Activated naive CD4-positive, alpha-beta T cell treated with anti-CD3 and anti-CD28 coated beads for 36 hours (primary cell): ENCODE measurements around the gene SLC33A1. TPM values are rescaled to one million over a fixed set of nuclear protein-coding genes. Genes with fewer than 3 reads are reported as not detected.
"Not testable (repeated sequence)": the region's sequence is repeated elsewhere in the genome, so short reads cannot be mapped to it uniquely, and the experiment has no call there.

Experiments used
- CTCF ChIA-PET: fragments of 350-600 bp; sonication (Branson Sonifier 250); formaldehyde crosslinking; loops from one replicate; lab custom pipeline; 2021; ENCODE audit warnings: antibody characterized with exemption; lab: Charles Lee
- DNase-seq: peaks from one replicate; pipeline ENCODE4 v3.0.0-alpha.2; 2020
- H3K27ac Mint-ChIP-seq: one replicate; pipeline ENCODE4 v1.8.0; 2021; ENCODE audit warnings: mild to moderate bottlenecking, mixed read lengths
- H3K27me3 Mint-ChIP-seq: one replicate; pipeline ENCODE4 v1.8.0; 2021; ENCODE audit warnings: low read depth, mixed read lengths
- H3K36me3 Mint-ChIP-seq: one replicate; pipeline ENCODE4 v1.8.0; 2021; ENCODE audit warnings: low read depth, mixed read lengths
- H3K4me1 Mint-ChIP-seq: one replicate; pipeline ENCODE4 v1.8.0; 2021; ENCODE audit warnings: low read depth, mixed read lengths
- H3K4me3 Mint-ChIP-seq: one replicate; pipeline ENCODE4 v1.8.0; 2021; ENCODE audit warnings: mild to moderate bottlenecking, moderate library complexity, mixed read lengths
- H3K9me3 Mint-ChIP-seq: one replicate; pipeline ENCODE4 v1.8.0; 2021; ENCODE audit warnings: mixed read lengths
- intact Hi-C: fragments of 100-400 bp; cut with micrococcal nuclease; formaldehyde crosslinking; loops from one replicate; pipeline ENCODE4 v1.15.1; 2023
- total RNA-seq, 2 experiments: library from RNA; stranded (reverse); gene quantifications; one replicate each; pipeline ENCODE4 v1.2.3, GENCODE V29; 2021

The SLC33A1 gene
- total RNA-seq, result 10 to 100 TPM; 14.7 to 15.2 TPM

- Mint-ChIP-seq H3K36me3 (peaks cover 22% of the 10 kb centered on the region), H3K4me3 (peak within 1 kb of the TSS; percentile 98), H3K9me3 (no peaks in the 10 kb centered on the region), H3K27ac (peak within 1 kb of the TSS; percentile 99), H3K27me3 (no peaks in the 10 kb centered on the region), H3K4me1 (peaks cover 28% of the 10 kb centered on the region)
- intact Hi-C loops, result loop anchor here (1.0 to 10.0 kb wide), 13 partner anchors 8 to 1530 kb away; partner anchors contain the start of genes C3orf33, CCNL1, DHX36 and GMPS
- CTCF ChIA-PET, result interaction anchor here (2.3 to 3.7 kb wide), 2 partner anchors 16 to 48 kb away, joined by 6 to 32 read pairs; partner anchors contain the start of genes C3orf33 and GMPS
- DNase-seq, result peak; percentile 99
Measured at GRCh38 chr3:155854141-155854940, at the start of gene SLC33A1. Gene SLC33A1 (minus strand): TSS chr3:155854427. CDS start chr3:155853997, 430 bp downstream.

GRCh38 chr3:155895379-155895900 is 41.2 kb upstream of the SLC33A1 start:
- Mint-ChIP-seq H3K9me3 (no peaks in the 10 kb centered on the region), H3K27ac (no peak overlapping the region), H3K4me1 (peaks cover 6% of the 10 kb centered on the region), H3K27me3 (no peaks in the 10 kb centered on the region), H3K4me3 (no peak overlapping the region), H3K36me3 (peaks cover 37% of the 10 kb centered on the region)
- no peak for DNase-seq
- CTCF ChIA-PET, result interaction anchor here (0.7 to 1.0 kb wide), 2 partner anchors 89 to 90 kb away, joined by 3 read pairs; no protein-coding TSS in a partner anchor
- intact Hi-C loops, result no loop called here

GRCh38 chr3:155891321-155891720 is 37.1 kb upstream of the SLC33A1 start:
- intact Hi-C loops, result no loop called here
- CTCF ChIA-PET, result interaction anchor here (1.2 kb wide), 1 partner anchor 86 kb away, joined by 3 read pairs; the partner anchor contains the start of gene C3orf33
- Mint-ChIP-seq H3K4me3 (no peak overlapping the region), H3K27me3 (no peaks in the 10 kb centered on the region), H3K36me3 (peaks cover 23% of the 10 kb centered on the region), H3K27ac (no peak overlapping the region), H3K4me1 (peaks cover 27% of the 10 kb centered on the region), H3K9me3 (no peaks in the 10 kb centered on the region)
- DNase-seq, result no peak

- H3K4me1 Mint-ChIP-seq, result peaks cover 33% of the 10 kb centered on the region
- H3K4me3 Mint-ChIP-seq, result no peak overlapping the region
- no peaks in the 10 kb centered on the region for H3K9me3 Mint-ChIP-seq
- intact Hi-C loops, result no loop called here
- DNase-seq, result no peak
- CTCF ChIA-PET, result interaction anchor here (0.7 to 1.2 kb wide), 2 partner anchors 13 to 85 kb away, joined by 3 to 4 read pairs; partner anchors contain the start of gene C3orf33
- H3K27ac Mint-ChIP-seq, result no peak overlapping the region
- no peaks in the 10 kb centered on the region for H3K27me3 Mint-ChIP-seq
- peaks cover 22% of the 10 kb centered on the region for H3K36me3 Mint-ChIP-seq
Measured at GRCh38 chr3:155890671-155891190, 36.5 kb upstream of the SLC33A1 start.

- Mint-ChIP-seq H3K4me3 (no peak overlapping the region), H3K36me3 (peaks cover 17% of the 10 kb centered on the region), H3K27ac (no peak overlapping the region), H3K9me3 (no peaks in the 10 kb centered on the region), H3K4me1 (peaks cover 35% of the 10 kb centered on the region), H3K27me3 (no peaks in the 10 kb centered on the region)
- no peak for DNase-seq
- CTCF ChIA-PET, result interaction anchor here (0.7 kb wide), 1 partner anchor 13 kb away, joined by 4 read pairs; no protein-coding TSS in a partner anchor
- intact Hi-C loops, result no loop called here
Measured at GRCh38 chr3:155889952-155890351, 35.7 kb upstream of the SLC33A1 start.

GRCh38 chr3:155889212-155889611 is 35.0 kb upstream of the SLC33A1 start:
- H3K9me3 Mint-ChIP-seq, result no peaks in the 10 kb centered on the region
- CTCF ChIA-PET, result interaction anchor here (1.6 kb wide), 1 partner anchor 84 kb away, joined by 7 read pairs; the partner anchor contains the start of gene C3orf33
- intact Hi-C loops, result no loop called here
- H3K4me1 Mint-ChIP-seq, result peaks cover 41% of the 10 kb centered on the region
- H3K27me3 Mint-ChIP-seq, result no peaks in the 10 kb centered on the region
- no peak for DNase-seq
- H3K4me3 Mint-ChIP-seq, result no peak overlapping the region
- H3K36me3 Mint-ChIP-seq, result peaks cover 13% of the 10 kb centered on the region
- H3K27ac Mint-ChIP-seq, result no peak overlapping the region

- no peak overlapping the region for H3K4me3 Mint-ChIP-seq
- peaks cover 48% of the 10 kb centered on the region for H3K4me1 Mint-ChIP-seq
- intact Hi-C loops, result no loop called here
- H3K27me3 Mint-ChIP-seq, result no peaks in the 10 kb centered on the region
- DNase-seq, result no peak
- H3K36me3 Mint-ChIP-seq, result peaks cover 6% of the 10 kb centered on the region
- H3K27ac Mint-ChIP-seq, result peak overlapping the region; percentile 31
- no peaks in the 10 kb centered on the region for H3K9me3 Mint-ChIP-seq
- CTCF ChIA-PET, result interaction anchor here (1.3 kb wide), 1 partner anchor 51 kb away, joined by 3 read pairs; no protein-coding TSS in a partner anchor
Measured at GRCh38 chr3:155886915-155887314, 32.7 kb upstream of the SLC33A1 start.

GRCh38 chr3:155886348-155886747 is 32.1 kb upstream of the SLC33A1 start:
- H3K4me3 Mint-ChIP-seq, DNase-seq, H3K27ac Mint-ChIP-seq, H3K9me3 Mint-ChIP-seq, intact Hi-C loops, H3K36me3 Mint-ChIP-seq, H3K27me3 Mint-ChIP-seq: not testable (repeated sequence)
- H3K4me1 Mint-ChIP-seq, result peaks cover 48% of the 10 kb centered on the region
- CTCF ChIA-PET, result interaction anchor here (1.3 kb wide), 1 partner anchor 52 kb away, joined by 3 read pairs; no protein-coding TSS in a partner anchor

GRCh38 chr3:155885292-155885691 is 31.1 kb upstream of the SLC33A1 start:
- no peak overlapping the region for H3K4me3 Mint-ChIP-seq
- H3K27ac Mint-ChIP-seq, result no peak overlapping the region
- no peak for DNase-seq
- CTCF ChIA-PET, result interaction anchor here (1.7 kb wide), 1 partner anchor 79 kb away, joined by 10 read pairs; the partner anchor contains the start of gene C3orf33
- intact Hi-C loops, result no loop called here
- no peaks in the 10 kb centered on the region for H3K27me3 Mint-ChIP-seq
- no peaks in the 10 kb centered on the region for H3K9me3 Mint-ChIP-seq
- H3K36me3 Mint-ChIP-seq, result peaks cover 3% of the 10 kb centered on the region
- peaks cover 48% of the 10 kb centered on the region for H3K4me1 Mint-ChIP-seq

GRCh38 chr3:155884292-155884691 is 30.1 kb upstream of the SLC33A1 start:
- Mint-ChIP-seq H3K27me3 (no peaks in the 10 kb centered on the region), H3K4me1 (peaks cover 51% of the 10 kb centered on the region), H3K4me3 (no peak overlapping the region), H3K27ac (no peak overlapping the region), H3K36me3 (peaks cover 3% of the 10 kb centered on the region), H3K9me3 (no peaks in the 10 kb centered on the region)
- intact Hi-C loops, result no loop called here
- DNase-seq, result no peak
- CTCF ChIA-PET, result interaction anchor here (1.7 kb wide), 1 partner anchor 78 kb away, joined by 10 read pairs; the partner anchor contains the start of gene C3orf33

- CTCF ChIA-PET, result no interaction called here
- Mint-ChIP-seq H3K4me1 (peaks cover 51% of the 10 kb centered on the region), H3K36me3 (no peaks in the 10 kb centered on the region), H3K4me3 (no peak overlapping the region), H3K27ac (no peak overlapping the region), H3K9me3 (no peaks in the 10 kb centered on the region), H3K27me3 (no peaks in the 10 kb centered on the region)
- no peak for DNase-seq
- intact Hi-C loops, result no loop called here
Measured at GRCh38 chr3:155880286-155880685, 26.1 kb upstream of the SLC33A1 start.

GRCh38 chr3:155876503-155876902 is 22.3 kb upstream of the SLC33A1 start:
- Mint-ChIP-seq H3K4me1 (peaks cover 55% of the 10 kb centered on the region), H3K4me3 (no peak overlapping the region), H3K27me3 (no peaks in the 10 kb centered on the region), H3K9me3 (no peaks in the 10 kb centered on the region), H3K36me3 (peaks cover 3% of the 10 kb centered on the region), H3K27ac (no peak overlapping the region)
- CTCF ChIA-PET, result interaction anchor here (0.5 to 1.2 kb wide), 2 partner anchors 14 to 83 kb away, joined by 3 to 4 read pairs; no protein-coding TSS in a partner anchor
- no peak for DNase-seq
- intact Hi-C loops, result loop anchor here (10.0 kb wide), 1 partner anchor 1752 kb away; the partner anchor contains the start of gene ARHGEF26
